HG02759 (cell line): ENCODE measurements around the gene SORCS2.

Experiments
- ATAC-seq: cut with Tn5 transposase; IDR thresholded peaks from one replicate; pipeline ENCODE4 v1.9.1; 2021; ENCODE audit warnings: mild to moderate bottlenecking, moderate library complexity; ENCODE audit not compliant: unreplicated experiment

SORCS2 gene

DNA sequence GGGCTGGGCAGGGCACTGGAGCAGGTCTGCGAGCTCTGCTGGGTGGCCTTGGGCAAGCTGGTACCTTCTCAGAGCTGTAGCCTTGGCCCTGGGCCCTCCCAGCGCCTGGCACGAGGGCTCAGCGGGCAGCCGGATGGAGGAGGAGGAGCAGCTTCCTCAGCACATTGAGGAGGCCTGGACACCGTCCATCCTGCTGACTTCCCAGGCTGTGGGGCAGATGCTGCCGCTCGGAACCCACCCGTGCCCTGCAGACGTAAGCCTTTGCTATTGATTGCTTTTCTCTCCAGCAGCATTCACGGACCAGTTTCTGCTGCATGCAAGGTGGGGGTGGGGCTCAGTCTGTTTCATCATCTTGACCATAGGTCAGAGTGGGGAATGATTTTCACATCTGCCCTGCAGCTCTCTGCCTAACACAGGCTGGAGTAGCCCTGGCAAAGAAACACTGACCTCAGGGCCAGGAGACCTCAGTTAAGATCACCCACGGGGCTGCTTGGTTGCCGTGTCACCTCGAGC lies 323.1 kb downstream of the SORCS2 start:
- ATAC-seq = no peak

DNA sequence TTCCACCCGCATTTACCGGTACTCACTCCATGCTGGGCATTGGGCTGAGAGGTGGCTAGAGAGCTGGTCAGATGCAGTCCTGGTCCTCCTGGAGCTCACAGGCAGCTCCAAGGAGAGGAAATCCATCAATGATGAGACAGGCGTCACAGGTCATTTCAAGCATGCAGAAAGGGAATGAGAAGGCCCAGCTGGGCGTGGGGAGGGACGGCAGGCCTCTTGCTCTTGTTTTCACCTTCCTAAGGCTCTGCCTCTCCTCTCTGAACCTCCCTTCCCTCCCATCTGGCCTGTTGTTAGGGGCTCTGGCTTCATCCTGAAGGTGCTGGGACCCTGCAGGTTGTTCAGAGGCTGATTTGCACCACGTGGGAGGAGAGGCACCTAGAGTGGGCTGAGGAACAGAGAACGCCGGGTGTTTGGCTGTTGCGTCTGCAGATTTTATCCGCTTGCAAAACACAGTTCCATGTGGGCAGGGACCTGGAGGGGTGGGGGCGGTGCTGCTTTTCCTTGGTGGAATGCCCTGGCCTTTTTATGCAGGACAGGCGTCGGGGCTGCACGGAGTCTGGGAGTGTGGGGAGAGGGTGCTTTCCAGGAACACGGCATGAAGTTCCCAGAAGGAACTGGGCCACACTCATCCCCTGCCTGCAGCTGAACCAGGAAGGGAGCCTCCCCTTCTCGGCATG lies 323.9 kb downstream of the SORCS2 start:
- no peak for ATAC-seq

DNA sequence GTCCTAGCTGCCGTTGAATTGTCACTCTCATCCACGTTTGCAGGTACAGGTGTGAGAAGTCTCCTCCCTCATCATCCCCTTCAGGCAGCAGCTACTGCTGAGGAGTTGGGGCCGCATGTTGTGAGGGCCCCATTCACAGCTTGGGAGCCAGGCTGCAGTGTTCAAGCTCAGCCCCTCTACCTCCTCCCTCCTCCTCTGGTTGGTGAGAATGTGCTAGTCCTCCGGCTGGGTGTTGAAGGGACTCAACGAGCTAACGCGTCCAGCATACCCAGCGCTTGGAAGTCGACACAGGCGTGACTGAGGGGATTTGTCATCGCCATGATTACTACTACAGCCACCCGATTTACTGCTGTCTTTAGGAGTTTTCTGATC lies 324.4 kb downstream of the SORCS2 start:
- ATAC-seq = no peak

DNA sequence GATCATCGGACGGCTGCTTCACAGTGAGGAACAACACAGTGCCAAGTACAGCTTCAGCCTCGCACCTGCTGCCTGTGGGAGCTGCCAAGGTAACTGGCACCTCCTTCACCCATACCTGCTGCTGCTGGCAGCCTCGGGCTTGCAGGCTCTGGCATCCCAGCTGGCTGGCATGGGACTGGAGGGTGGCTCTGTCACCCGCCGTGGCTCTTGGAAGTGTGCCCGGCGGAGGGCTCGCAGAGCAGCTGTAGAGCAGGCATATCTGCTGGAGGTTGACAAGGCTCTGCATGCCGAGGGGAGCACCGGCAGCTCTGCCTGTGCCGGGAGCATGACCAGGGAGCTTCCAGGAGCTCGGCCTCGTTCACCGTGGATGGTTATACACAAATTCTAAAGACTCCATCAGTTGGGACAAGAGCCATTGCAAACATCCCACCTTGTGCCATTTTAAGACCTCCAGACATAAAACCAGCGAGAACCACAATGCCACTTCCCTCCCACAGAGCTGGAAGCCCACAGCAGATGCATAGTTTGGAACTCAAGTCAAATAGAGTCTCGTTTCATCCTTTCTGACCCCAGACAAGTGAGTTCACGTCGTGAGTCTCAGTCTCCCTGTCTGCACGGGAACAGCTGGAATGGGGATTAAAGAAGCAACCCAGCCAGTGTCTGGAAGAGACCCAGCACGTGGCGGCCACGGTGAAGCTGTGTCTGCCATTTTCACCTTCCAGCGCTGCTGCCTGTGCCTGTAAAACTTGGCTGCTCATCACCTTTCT lies 326.7 kb downstream of the SORCS2 start:
- ATAC-seq = no peak

DNA sequence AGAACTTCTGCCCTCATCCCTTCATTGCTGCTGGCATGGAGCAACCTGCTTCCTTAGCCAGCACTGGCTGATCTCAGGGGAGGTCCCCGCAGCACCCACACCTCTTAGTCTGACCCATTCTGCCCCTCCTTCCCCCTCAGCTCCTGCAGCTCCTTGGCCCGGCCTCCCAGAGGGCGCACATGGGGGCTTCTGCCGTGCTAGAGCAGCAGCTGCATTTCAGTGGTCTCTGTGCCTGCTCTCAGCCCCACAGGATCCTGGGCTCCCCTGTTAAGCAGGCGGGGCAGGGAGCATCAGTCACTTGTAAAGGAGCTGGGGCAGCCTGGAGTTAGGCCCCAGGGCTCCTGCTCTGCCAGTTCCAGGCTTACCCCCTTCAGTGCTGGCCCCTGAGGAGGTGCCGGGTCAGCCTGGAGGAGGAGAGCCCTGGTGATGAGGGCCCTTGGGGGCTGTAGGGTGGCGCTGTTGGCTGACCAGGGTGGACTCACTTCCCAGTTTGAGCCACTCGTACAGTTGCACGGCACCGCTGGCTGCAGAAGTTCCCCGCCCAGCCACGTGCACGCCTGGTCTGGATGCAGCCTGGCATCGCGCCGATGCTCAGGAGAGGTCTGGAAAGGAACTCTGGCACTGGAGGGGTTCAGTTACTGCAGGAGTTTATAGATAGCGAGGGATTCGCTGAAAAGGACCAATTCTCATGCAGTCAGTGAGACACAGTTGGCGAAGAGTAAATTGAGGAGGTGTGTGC lies 327.5 kb downstream of the SORCS2 start:
- no peak for ATAC-seq

DNA sequence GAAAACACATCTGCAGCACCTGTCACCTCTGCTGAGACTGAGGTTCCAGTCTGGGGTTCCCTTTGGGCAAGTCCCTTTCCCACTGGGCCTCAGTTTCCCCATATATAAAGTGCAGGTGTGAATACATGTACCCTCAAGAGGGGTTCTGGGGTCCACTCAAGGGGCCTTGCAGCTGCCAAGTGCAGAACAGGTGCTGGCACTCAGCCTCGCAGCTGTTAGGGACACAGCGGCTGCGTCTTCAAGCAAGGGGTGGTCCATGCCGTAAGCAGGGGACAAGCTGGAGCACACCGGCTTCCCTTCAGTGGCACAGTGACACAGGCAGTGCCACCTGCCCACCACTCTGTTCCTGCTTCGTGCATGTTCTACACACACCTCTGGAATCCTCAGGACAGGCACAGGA lies 329.3 kb downstream of the SORCS2 start:
- no peak for ATAC-seq

DNA sequence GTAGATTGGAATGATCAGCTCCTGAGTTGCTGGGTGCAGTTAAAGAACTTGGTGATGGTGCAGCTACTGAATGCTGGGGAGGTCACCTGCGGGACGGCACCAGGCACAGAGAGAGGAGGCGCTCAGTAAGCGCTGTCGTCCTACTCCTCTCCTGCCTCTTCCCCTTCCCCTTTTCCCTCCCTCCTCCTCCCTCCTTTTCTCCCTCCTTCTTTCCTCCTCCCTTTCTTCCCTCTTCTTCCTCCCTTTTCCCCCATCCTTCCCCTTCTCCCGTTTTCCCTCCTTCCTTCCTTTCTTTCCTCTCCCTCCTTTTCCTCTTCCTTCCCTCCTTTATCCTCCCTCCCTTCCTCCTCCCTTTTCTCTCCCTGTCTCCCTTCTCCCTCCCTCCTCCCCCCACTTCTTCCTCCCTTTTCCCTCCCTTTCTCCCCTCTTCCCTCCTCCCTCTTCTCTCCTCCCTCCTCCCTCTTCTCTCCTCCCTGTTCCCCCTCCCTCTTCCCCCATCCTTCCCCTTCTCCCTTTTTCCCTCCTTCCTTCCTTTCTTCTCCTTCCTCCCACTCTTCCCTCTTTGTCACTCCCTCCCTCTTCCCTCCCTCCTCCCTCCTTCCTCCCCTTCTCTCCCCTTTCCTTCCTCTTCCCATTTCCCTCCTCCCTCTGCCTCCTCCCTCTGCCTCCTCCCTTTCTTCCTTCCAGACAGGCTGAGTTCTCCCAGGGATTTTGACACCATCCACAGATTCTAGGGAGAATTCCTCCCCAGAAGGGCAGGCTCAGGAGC lies 330.3 kb downstream of the SORCS2 start:
- ATAC-seq = no peak

DNA sequence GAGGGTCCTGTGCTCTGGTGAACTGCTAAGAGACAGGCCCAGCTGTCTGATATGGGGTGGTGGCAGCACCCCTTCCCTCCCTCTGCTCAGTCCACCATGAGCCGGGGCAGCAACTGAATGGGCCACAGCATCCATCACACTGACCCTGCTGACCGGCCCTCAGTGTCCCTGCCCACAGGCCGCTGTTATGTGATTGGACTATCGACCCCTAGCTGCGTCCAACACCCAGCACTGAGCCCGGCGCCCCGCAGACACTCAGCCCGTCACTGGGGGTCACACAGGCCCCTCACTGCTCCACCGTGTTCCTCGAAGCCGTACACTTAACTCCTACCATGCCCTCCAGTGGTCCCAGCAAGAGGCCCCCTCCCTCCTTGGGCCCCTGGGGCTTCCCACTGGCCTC lies 331.2 kb downstream of the SORCS2 start:
- no peak for ATAC-seq

DNA sequence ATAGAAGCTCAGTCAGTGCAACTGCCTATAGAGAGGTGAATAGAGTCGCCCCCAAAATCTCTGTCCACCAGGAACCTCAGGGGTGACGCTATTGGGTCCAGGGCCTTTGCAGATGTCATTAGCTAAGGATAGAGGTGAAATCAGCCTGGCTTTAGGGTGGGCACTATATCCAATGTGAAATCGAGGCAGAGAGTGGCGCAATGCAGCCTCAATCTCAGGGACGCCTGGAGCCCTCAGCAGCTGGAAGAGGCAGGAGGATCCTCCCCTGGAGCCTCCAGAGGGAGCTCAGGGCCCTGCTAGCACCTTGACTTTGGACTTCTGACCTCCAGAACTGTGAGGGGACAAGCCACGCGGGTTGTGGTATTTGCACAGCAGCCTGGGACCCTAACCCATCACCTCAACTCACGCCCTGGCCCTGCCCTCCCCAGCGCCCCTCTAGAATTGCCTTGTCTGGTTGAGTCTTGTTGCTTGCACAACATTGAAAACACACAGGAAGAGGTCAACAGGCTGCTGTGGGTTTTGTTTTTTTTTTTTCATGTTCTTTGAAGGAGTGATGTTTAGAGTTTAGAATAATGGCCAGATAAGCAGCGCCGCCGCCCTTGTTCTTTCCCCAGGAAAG lies 331.8 kb downstream of the SORCS2 start:
- ATAC-seq = no peak

DNA sequence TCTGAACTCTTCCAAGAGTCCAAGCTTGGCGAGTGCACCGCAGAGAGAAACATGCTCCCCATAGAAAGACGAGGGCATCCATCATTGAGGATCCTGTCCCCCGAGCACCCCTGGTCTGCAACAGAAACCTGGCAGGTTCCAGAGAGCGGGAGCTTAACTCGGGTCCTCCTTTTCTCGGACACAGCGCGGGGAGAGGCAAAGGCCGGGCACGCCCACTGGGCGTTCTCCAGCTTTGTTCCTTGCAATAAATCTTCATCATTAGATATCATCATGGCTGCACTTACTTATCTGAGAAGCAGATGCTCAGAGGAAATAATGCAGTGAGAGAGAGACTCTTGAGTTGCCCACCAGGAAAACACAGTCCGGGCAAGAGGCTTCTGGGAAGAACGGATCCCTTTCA lies 332.5 kb downstream of the SORCS2 start:
- ATAC-seq = no peak

DNA sequence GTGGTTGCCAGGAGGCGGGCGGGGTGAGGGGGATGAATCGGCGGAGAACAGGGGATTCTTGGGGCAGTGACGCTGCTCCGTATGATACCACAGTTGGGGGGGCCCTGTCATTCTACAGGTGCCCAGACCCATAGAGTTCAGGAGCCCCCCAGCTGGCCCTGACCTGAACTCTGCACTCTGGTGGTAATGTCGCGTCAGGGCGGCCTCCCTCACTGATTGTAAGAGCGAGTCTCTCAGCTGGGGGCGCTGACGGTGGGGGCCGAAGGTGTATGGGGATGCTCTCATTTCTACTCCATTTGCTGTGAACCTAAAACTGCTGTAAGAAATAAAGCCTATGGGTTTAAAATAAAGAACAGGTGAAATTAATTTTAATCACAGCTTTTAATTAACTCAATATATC lies 334.2 kb downstream of the SORCS2 start:
- no peak for ATAC-seq

DNA sequence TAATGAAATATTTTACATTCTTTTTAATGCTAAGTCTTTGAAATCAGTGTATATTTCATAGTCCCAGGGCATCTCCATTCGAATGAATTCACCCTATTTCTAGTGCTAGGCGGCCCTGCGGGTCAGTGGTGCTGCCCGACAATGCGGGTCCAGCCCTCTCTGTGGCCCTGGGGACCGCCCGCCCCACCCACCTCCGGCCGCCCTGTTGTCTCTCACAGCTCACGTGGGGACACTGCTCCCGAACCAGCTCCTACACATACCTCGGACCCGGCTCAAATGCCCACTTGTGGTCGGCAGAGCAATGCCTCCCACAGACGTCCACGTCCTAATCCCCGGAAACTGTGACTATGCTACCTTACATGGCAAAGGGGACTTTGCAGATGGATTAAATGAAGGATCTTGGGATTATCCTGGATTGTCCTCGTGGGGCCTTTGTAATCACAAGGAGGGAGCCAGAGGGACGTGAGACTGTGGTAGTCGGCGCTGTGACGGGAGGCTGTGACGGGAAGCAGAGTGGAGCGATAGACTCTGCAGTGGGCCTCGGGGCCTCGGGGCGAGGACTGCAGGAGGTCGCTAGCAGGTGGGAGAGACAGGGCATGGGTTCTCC lies 334.7 kb downstream of the SORCS2 start:
- no peak for ATAC-seq

DNA sequence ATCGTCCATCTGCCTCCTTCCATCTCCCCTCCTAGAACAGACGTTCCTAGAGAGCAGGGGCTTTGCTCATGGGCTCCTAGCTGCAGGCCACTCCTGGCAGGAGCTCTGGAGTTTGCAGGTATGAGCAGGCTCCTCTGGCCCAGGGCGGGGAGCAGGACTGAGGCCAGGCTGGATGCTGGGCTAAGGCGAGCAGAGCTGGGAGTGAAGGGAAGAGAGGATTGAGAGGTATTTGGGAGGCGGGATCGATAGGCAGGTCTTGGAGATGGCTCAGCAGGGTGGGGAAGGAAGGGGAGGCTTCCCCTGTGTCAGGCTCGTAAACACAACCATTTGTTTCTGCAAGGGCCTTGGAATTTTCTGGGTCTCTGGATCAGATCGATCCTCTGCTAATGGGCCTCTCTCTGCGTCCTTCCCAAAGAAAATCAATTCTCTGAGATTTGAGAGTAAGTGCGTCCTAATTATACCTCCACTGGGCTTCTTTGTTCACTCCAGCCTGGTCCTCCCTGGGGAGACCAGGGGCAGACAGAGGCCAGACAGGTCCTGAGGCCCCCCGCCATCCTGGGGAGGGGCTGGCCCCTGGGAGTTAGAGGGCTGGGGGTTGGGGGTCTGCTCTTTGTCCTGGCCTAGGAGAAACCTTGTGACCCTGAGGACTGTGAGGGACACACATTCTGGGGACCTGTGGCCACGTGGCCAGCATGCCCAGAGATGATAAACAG lies 337.2 kb downstream of the SORCS2 start:
- ATAC-seq = no peak

DNA sequence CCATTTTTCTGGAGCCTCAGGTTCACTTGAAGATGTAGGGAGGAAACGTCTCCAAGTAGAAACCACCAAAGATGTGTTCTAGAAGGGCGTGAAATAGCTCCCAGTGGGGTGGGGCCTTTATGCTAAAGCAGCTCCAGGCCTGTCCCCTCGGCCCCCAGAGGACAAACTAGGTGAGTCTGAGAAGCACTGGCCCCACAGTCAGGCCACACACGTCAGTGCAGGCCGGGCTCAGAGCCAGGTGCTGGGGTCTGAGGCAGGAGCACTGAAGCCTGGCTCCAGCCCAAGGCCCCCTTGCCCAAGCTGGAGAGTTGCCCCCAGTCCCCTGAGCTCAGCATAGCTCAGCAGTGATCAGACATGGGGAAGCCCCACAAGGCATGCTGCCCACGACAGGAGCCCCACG lies 337.7 kb downstream of the SORCS2 start:
- ATAC-seq = no peak

DNA sequence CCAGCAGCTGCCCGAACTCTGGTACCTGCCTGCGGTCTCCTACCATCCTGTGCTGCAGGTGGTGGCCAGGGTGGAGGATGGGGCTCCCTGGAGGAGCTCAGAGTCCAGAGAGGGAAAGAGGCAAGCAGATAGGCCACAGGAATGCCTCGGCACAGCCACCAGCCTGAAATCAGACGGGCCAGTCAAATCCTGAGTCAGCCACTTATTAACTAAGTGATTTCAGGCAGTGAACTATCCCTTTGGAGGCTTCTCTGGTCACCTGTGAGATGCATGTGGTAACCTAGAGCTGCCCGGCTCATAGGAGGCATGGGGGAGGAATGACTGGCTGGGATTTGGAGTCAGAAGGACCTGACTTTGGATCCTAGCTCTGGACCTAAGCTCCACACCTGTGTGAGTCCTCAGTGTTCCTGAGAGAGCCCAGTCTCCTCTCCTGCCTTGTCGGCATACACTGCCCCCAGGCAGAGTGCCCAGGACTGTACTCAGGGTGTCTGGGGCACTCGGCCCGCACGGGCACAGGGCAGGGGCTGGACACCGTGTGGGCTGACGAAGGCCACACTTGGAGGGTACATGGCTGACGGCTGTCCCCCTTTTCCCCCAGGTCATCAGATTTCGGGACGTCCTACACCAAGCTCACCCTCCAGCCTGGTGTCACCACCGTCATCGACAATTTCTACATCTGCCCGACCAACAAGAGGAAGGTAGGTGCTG lies 338.7 kb downstream of the SORCS2 start:
- no peak for ATAC-seq

DNA sequence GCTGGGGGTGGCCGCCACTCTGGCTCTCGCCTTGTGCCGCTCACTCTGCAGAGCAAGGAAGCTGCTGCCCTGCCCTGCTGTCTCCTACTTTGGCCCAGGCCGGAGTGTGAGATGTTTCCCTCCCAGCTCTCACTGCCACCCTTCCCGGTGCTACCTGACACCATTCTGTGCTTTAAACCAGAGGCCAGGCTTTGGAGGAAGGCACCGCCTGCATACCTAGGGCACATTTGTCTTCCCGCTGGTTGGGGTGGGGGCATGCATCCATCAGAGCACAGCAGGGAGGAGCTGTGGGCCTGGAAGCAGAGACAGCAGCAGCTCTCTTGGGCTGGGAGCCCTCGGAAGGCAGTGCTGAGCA lies 339.3 kb downstream of the SORCS2 start:
- no peak for ATAC-seq

DNA sequence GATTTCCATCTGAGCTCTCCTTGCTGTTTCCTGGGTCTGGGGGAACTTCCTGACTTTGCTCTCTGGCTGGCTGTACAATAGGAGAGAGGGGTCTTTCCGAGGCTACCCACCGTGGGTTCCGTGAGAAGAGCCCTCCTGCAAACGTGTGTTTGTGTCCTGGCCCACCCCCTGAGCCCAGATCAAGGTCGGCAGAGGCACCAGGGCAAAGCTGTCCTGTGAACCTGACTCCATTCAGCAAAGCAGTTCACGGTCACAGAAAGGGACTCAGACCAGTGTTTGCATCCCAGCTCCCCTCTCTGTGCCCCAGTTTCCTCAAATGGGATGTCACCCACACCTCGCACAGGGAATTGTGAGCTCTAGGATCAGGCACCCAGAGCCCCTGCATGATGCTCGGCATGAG lies 339.7 kb downstream of the SORCS2 start:
- ATAC-seq = no peak

DNA sequence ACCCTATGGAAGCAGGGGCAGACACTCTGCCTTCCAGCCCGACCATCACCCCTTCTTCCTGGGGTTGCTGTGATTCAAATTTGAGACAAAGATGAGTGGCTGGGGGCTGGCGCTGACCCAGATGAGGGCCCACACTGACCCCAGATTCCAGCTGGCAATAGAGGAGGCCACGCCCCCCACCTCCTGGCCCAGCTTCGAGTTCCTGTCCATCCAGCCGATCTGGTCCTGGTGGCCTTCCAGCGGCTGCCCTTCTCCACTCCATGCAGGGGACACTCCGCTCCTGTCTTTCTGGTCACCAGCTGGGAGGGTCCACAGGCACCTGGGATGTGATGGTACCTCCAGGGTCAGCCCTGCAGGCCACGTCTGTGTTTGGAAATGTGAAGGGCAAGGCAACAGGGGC lies 340.9 kb downstream of the SORCS2 start:
- ATAC-seq = no peak

DNA sequence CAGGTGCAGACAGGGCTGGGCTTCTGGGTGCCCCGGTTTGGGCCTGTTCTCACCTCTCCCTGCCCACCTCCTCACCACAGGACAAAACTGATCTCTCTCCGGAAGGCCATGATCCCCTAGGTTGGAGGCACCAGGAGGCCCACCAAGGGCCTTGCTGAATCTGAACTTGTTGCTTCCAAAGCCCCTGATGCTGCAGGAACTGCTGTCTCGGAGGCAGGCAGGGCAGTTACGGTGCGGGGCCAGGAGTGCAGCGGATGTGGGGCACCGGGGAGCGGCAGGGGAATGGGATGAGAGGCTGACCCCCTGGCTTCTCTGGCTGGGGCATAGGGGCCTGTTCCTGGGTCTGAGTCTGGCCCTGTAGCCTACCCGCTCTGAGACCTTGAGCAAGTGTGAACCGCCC lies 342.8 kb downstream of the SORCS2 start:
- no peak for ATAC-seq
